22Rv1 (cell line): ENCODE measurements around the gene PRXL2B.

ENCODE experiments used
- ZFX ChIP-seq: fragments of 450-650 bp; IDR thresholded peaks from 2 replicates; pipeline ENCODE4 v1.6.1; 2017; ENCODE audit warnings: antibody characterized with exemption, borderline replicate concordance
- TF ChIP-seq, protein P1 (sequence below): fragments of 450-650 bp; IDR thresholded peaks from 2 replicates; pipeline ENCODE4 v1.5.1; 2017; ENCODE audit warnings: mild to moderate bottlenecking

DNA sequence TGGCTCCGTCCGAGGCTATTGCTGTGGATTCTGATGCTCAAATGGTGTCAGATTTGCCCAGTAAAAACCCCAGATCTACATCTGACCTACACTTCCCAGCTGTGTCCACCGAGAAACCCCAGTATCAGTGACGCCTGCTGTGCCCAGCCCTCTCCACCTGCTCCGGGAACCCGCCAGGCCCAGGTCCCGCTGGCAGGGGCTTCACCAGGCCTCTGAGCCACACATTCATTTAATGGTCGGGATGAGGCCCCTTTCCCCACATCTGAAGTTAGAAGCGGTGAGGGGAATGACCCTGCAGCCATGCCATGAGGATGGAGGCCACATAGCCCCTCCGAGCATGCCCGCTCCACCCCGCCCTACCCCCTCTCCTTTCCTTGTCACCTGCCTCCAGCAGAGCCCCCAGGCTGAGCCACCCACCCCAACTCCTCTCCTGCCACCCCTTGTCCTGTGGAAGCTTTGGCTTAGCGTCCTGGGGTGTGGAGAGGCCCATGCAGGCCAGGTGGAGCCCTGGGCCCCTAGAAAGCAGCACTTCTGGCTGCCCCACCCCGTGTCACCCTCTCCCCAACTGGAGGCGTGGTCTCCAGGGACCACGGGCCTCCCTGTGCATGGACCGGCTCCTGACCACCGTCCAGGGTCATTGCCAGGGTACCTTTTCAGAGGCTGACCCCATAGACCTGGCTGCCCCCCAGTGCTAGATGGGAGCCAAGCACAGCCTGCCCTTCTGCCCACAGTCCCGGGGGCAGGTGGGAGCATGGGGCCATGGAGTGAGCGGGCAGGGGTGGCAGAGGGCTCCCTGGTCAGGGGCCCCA is 22.4 kb upstream of the PRXL2B start:
- TF ChIP-seq, protein P1, sequence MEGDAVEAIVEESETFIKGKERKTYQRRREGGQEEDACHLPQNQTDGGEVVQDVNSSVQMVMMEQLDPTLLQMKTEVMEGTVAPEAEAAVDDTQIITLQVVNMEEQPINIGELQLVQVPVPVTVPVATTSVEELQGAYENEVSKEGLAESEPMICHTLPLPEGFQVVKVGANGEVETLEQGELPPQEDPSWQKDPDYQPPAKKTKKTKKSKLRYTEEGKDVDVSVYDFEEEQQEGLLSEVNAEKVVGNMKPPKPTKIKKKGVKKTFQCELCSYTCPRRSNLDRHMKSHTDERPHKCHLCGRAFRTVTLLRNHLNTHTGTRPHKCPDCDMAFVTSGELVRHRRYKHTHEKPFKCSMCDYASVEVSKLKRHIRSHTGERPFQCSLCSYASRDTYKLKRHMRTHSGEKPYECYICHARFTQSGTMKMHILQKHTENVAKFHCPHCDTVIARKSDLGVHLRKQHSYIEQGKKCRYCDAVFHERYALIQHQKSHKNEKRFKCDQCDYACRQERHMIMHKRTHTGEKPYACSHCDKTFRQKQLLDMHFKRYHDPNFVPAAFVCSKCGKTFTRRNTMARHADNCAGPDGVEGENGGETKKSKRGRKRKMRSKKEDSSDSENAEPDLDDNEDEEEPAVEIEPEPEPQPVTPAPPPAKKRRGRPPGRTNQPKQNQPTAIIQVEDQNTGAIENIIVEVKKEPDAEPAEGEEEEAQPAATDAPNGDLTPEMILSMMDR: no peak
- TF ChIP-seq ZFX: no peak
